A549 (cell line): Measurements from ENCODE around the gene CPE. TPM values are rescaled to one million over a fixed set of nuclear protein-coding genes. Genes with fewer than 3 reads are reported as not detected.

ENCODE experiments used
- ATAC-seq, 2 experiments: fragments of 200-7000 bp in 1 of 2; fragments of >200 bp in 1 of 2; cut with Nextera tagmentation in 1 of 2; cut with Tn5 transposase in 1 of 2; 3 replicates each; pipeline versions ENCODE4 v1.8.0 to v1.9.1; 2018 to 2020; ENCODE audit warnings: mild to moderate bottlenecking in 1 of 2, moderate library complexity in 1 of 2
- CTCF ChIA-PET: fragments of 300-600 bp; sonication (Branson Sonifier 250); formaldehyde crosslinking; extraction: SDS; loops from one replicate; lab custom pipeline; 2021; ENCODE audit warnings: antibody characterized with exemption, inconsistent platforms; lab: Yijun Ruan, JAX
- POLR2A ChIA-PET: fragments of 350-600 bp; formaldehyde crosslinking; extraction: SDS; loops from one replicate; lab custom pipeline; 2021; ENCODE audit warnings: antibody characterized with exemption, inconsistent platforms; lab: Yijun Ruan, JAX
- DNase-seq, 2 experiments: peaks; one replicate each; pipeline versions ENCODE4 v3.0.0 to v3.0.0-alpha.2; 2011 to 2016; ENCODE audit warnings: low read depth in 1 of 2, low spot score in 1 of 2
- FAIRE-seq: peaks from 2 replicates; lab custom pipeline; 2011; peaks lifted over from hg19 to GRCh38; lab: Jason Lieb, UNC
- H3K27ac ChIP-seq, 2 experiments: fragments of >200 bp; sonication (Bioruptor Twin); formaldehyde crosslinking; 3 replicates each; pipeline ENCODE4 v1.5.1; 2016 to 2017
- H3K4me1 ChIP-seq: fragments of >200 bp; sonication (Bioruptor Twin); formaldehyde crosslinking; 3 replicates; pipeline ENCODE4 v1.6.1; 2016
- H3K4me2 ChIP-seq: fragments of >200 bp; sonication (Bioruptor Twin); formaldehyde crosslinking; 3 replicates; pipeline ENCODE4 v1.6.1; 2016
- H3K4me3 ChIP-seq: fragments of >200 bp; sonication (Bioruptor Twin); formaldehyde crosslinking; 3 replicates; pipeline ENCODE4 v1.5.1; 2016
- H3K9me3 ChIP-seq: fragments of >200 bp; sonication (Bioruptor Twin); formaldehyde crosslinking; 3 replicates; pipeline ENCODE4 v1.6.1; 2016
- ATOH8 ChIP-seq: fragments of 250-450 bp; sonication (Bioruptor Pico); IDR thresholded peaks from 2 replicates; pipeline ENCODE4 v1.5.0; 2020; ENCODE audit warnings: low read depth, mild to moderate bottlenecking, moderate library complexity
- BCL3 ChIP-seq: fragments of >200 bp; sonication (Bioruptor Twin); formaldehyde crosslinking; IDR thresholded peaks from 3 replicates; pipeline ENCODE4 v1.6.1; 2016
- BHLHE40 ChIP-seq: IDR thresholded peaks from 2 replicates; pipeline ENCODE4 v1.6.1; 2012; ENCODE audit warnings: low read depth, low read length, inconsistent platforms
- CBX2 ChIP-seq: fragments of 200-600 bp; sonication (generic); IDR thresholded peaks from 2 replicates; pipeline ENCODE4 v1.6.1; 2016; ENCODE audit warnings: low read depth, mild to moderate bottlenecking, borderline replicate concordance
- CEBPB ChIP-seq, 2 experiments: fragments of >200 bp in 1 of 2; sonication (Bioruptor Twin) in 1 of 2; formaldehyde crosslinking in 1 of 2; IDR thresholded peaks; 2 replicates each; pipeline ENCODE4 v1.6.1; 2012 to 2016
- CHD2 ChIP-seq: fragments of 150-350 bp; IDR thresholded peaks from 2 replicates; pipeline ENCODE4 v1.6.1; 2014; ENCODE audit warnings: low read length; ENCODE audit not compliant: partially characterized antibody
- CHD4 ChIP-seq: fragments of 200-600 bp; sonication (generic); IDR thresholded peaks from 2 replicates; pipeline ENCODE4 v1.6.1; 2016; ENCODE audit warnings: antibody characterized with exemption, mild to moderate bottlenecking, borderline replicate concordance
- EHF ChIP-seq: fragments of 250-450 bp; sonication (Bioruptor Pico); IDR thresholded peaks from 2 replicates; pipeline ENCODE4 v1.5.0; 2020; ENCODE audit warnings: mild to moderate bottlenecking
- EHMT2 ChIP-seq: fragments of 200-600 bp; sonication (generic); IDR thresholded peaks from 2 replicates; pipeline ENCODE4 v1.6.1; 2016; ENCODE audit warnings: antibody characterized with exemption, low read depth, mild to moderate bottlenecking, moderate library complexity
- EP300 ChIP-seq, 2 experiments: fragments of >200 bp; sonication (Bioruptor Twin); formaldehyde crosslinking; IDR thresholded peaks; 2 replicates in 1 of 2; 3 replicates in 1 of 2; pipeline ENCODE4 v1.6.1; 2016 to 2017
- ESRRA ChIP-seq: fragments of 150-350 bp; IDR thresholded peaks from 2 replicates; pipeline ENCODE4 v1.6.1; 2014; ENCODE audit warnings: mild to moderate bottlenecking, low read length, borderline replicate concordance
- FOSB ChIP-seq: fragments of 250-450 bp; sonication (Bioruptor Pico); IDR thresholded peaks from 2 replicates; pipeline ENCODE4 v1.5.0; 2020; ENCODE audit warnings: mild to moderate bottlenecking, moderate library complexity
- FOSL2 ChIP-seq, 2 experiments: fragments of 450-650 bp in 1 of 2; fragments of >200 bp in 1 of 2; sonication (Bioruptor Twin) in 1 of 2; formaldehyde crosslinking; IDR thresholded peaks; 2 replicates each; pipeline versions ENCODE4 v1.5.0 to v1.6.1; 2016 to 2020; ENCODE audit warnings: mild to moderate bottlenecking in 1 of 2, moderate library complexity in 1 of 2
- FOXS1 ChIP-seq: fragments of 250-450 bp; sonication (Bioruptor Pico); IDR thresholded peaks from 2 replicates; pipeline ENCODE4 v1.5.0; 2020; ENCODE audit warnings: mild to moderate bottlenecking, moderate library complexity
- HMGXB4 ChIP-seq: fragments of 250-450 bp; sonication (Bioruptor Pico); IDR thresholded peaks from 2 replicates; pipeline ENCODE4 v1.5.0; 2021; ENCODE audit warnings: mild to moderate bottlenecking, moderate library complexity, borderline replicate concordance
- HOXA7 ChIP-seq: fragments of 250-450 bp; sonication (Bioruptor Pico); IDR thresholded peaks from 2 replicates; pipeline ENCODE4 v1.5.0; 2020; ENCODE audit warnings: mild to moderate bottlenecking, moderate library complexity
- HOXB13 ChIP-seq: fragments of 250-450 bp; sonication (Bioruptor Pico); IDR thresholded peaks from 2 replicates; pipeline ENCODE4 v1.5.0; 2020; ENCODE audit warnings: low read depth, mild to moderate bottlenecking, moderate library complexity
- MAFK ChIP-seq: fragments of 450-650 bp; IDR thresholded peaks from 2 replicates; pipeline ENCODE4 v1.6.1; 2014; ENCODE audit not compliant: partially characterized antibody
- MYC ChIP-seq: IDR thresholded peaks from 2 replicates; pipeline ENCODE4 v1.6.1; 2012; ENCODE audit warnings: mild to moderate bottlenecking, inconsistent platforms, low read length, improper control_type of control experiment, borderline replicate concordance
- POLR2AphosphoS2 ChIP-seq: conservative IDR thresholded peaks from 2 replicates; pipeline ENCODE4 v1.6.1; 2012; ENCODE audit warnings: low read length, improper control_type of control experiment, inconsistent platforms
- RAD21 ChIP-seq, 2 experiments: fragments of >200 bp in 1 of 2; sonication (Bioruptor Twin) in 1 of 2; formaldehyde crosslinking in 1 of 2; IDR thresholded peaks in 1 of 2; conservative IDR thresholded peaks in 1 of 2; 2 replicates in 1 of 2; 3 replicates in 1 of 2; pipeline ENCODE4 v1.6.1; 2012 to 2018; ENCODE audit warnings: inconsistent platforms in 1 of 2
- RCOR1 ChIP-seq: fragments of 150-350 bp; IDR thresholded peaks from 2 replicates; pipeline ENCODE4 v1.6.1; 2014; ENCODE audit warnings: antibody characterized with exemption, low read length, low read depth
- RFX5 ChIP-seq: fragments of 450-650 bp; IDR thresholded peaks from 2 replicates; pipeline ENCODE4 v1.7.1; 2014; ENCODE audit warnings: antibody characterized with exemption, mild to moderate bottlenecking, moderate library complexity
- SMC3 ChIP-seq: fragments of >200 bp; sonication (Bioruptor Twin); formaldehyde crosslinking; IDR thresholded peaks from 3 replicates; pipeline ENCODE4 v1.6.1; 2018; ENCODE audit warnings: inconsistent platforms
- SREBF2 ChIP-seq: fragments of 450-650 bp; IDR thresholded peaks from 2 replicates; pipeline ENCODE4 v1.6.1; 2014; ENCODE audit warnings: mild to moderate bottlenecking, moderate library complexity
- TP53 ChIP-seq: fragments of 250-450 bp; sonication (Bioruptor Pico); IDR thresholded peaks from 2 replicates; pipeline ENCODE4 v1.5.0; 2021; ENCODE audit warnings: mild to moderate bottlenecking, moderate library complexity
- ZNF302 ChIP-seq: fragments of 250-450 bp; sonication (Bioruptor Pico); IDR thresholded peaks from 2 replicates; pipeline ENCODE4 v1.9.0; 2021; ENCODE audit warnings: inconsistent platforms, mild to moderate bottlenecking, moderate library complexity
- WGBS: methylation state at CpG from one replicate; pipeline ENCODE4 v1.1.6; 2017; ENCODE audit errors: missing lambda C conversion rate; 5-methylcytosine and 5-hydroxymethylcytosine counted together
- polyA plus RNA-seq, 4 experiments: library from polyadenylated mRNA; depleted of rRNA in 3 of 4; stranded (reverse); fragments of >200 nt; fragmentation: RNase III in 1 of 4; extraction: RNeasy Plus Mini Kit Qiagen cat#74134 plus additional on column Dnase treatment in 1 of 4; gene quantifications; 2 replicates in 3 of 4; 3 replicates in 1 of 4; pipeline ENCODE4 v1.2.3, GENCODE V29; 2011 to 2017

The CPE gene
- polyA plus RNA-seq, 2 of the 4 experiments (the other 2 are of a cell fraction) = 1.6 to 1.9 TPM

GRCh38 chr4:165330071-165330470 is 48.7 kb upstream of the CPE start:
- Histone ChIP-seq H3K4me2 (peak overlapping the region; percentile 16; the same call in 1 of the 3 replicates), H3K4me1 (peaks cover 22% of the 10 kb centered on the region; the same call in 2 of the 3 replicates), H3K27ac (no peak overlapping the region)
- no peak for DNase-seq
- TF ChIP-seq FOSB (no peak), ESRRA (no peak), ZNF302 (no peak), BHLHE40 (no peak), EHF (no peak), POLR2AphosphoS2 (no peak), MAFK (no peak), CEBPB (IDR thresholded peaks at IDR 0.05) (no peak), MYC (no peak), HOXA7 (CRISPR knock-in tag) (no peak), RFX5 (no peak), SMC3 (no peak), FOSL2 (IDR thresholded peaks at IDR 0.05) (no peak), FOSL2 (CRISPR knock-in tag; IDR thresholded peaks at IDR 0.05) (no peak), ATOH8 (CRISPR knock-in tag) (no peak), RCOR1 (no peak)
- TF ChIP-seq, all 56 proteins: peak for 0
- Histone ChIP-seq H3K4me3 (no peak overlapping the region), H3K9me3 (no peaks in the 10 kb centered on the region)
- 84% methylated on average over 2 of the region's 2 CpGs for WGBS
- FAIRE-seq (no peak), ATAC-seq (no peak)
- POLR2A ChIA-PET = no interaction called here
- CTCF ChIA-PET = interaction anchor here (1.0 to 1.2 kb wide), 2 partner anchors 16 to 199 kb away, joined by 3 read pairs; no protein-coding TSS in a partner anchor

GRCh38 chr4:165330666-165331065 is 48.1 kb upstream of the CPE start:
- peaks cover 21% of the 10 kb centered on the region; the same call in 2 of the 3 replicates for H3K4me1 ChIP-seq
- H3K4me2 ChIP-seq = no peak overlapping the region
- DNase-seq = no peak
- ATAC-seq = no peak
- H3K4me3 ChIP-seq = no peak overlapping the region
- H3K27ac ChIP-seq = no peak overlapping the region
- no peaks in the 10 kb centered on the region for H3K9me3 ChIP-seq
- 85% methylated on average over 5 of the region's 5 CpGs for WGBS
- ChIA-PET POLR2A (no interaction called here), CTCF (interaction anchor here (0.5 to 1.2 kb wide), 3 partner anchors 15 to 199 kb away, joined by 3 read pairs; no protein-coding TSS in a partner anchor)
- TF ChIP-seq EP300 (IDR thresholded peaks at IDR 0.05) = no peak
- TF ChIP-seq HMGXB4 (CRISPR knock-in tag) = no peak
- TF ChIP-seq EHMT2 = no peak
- no peak for TF ChIP-seq CHD4
- no peak for TF ChIP-seq HOXB13 (CRISPR knock-in tag)
- no peak for TF ChIP-seq BHLHE40
- no peak for TF ChIP-seq TP53 (CRISPR knock-in tag)
- no peak for TF ChIP-seq ZNF302
- no peak for TF ChIP-seq RAD21 (conservative IDR thresholded peaks at IDR 0.05 in 1 of 2, IDR thresholded peaks at IDR 0.05 in 1 of 2)
- TF ChIP-seq MYC = no peak
- TF ChIP-seq SREBF2 = no peak
- no peak for TF ChIP-seq ATOH8 (CRISPR knock-in tag)
- TF ChIP-seq CHD2 = no peak
- TF ChIP-seq FOXS1 (CRISPR knock-in tag) = no peak
- TF ChIP-seq BCL3 = no peak
- no peak for TF ChIP-seq CBX2
- no peak for FAIRE-seq
